ENCODE data around the gene ZNF496. TPM values are rescaled to one million over a fixed set of nuclear protein-coding genes. Genes with fewer than 3 reads are reported as not detected.

Gene ZNF496
- total RNA-seq, 1 experiment from 2014 or later, result 37.6 TPM

GRCh38 chr1:247360116-247360898 lies 28.6 kb upstream of the ZNF496 start:
- Histone ChIP-seq H3K36me3 (ENCODE audit: low read depth) (no peaks in the 10 kb centered on the region), H3K9me3 (ENCODE audit: insufficient read depth, low read depth) (no peaks in the 10 kb centered on the region), H3K4me1 (replicated peaks; ENCODE audit: insufficient read depth) (no peaks in the 10 kb centered on the region), H3K79me2 (ENCODE audit: low read depth) (no peaks in the 10 kb centered on the region), H3K4me2 (no peak overlapping the region), H3K4me3 (no peak overlapping the region), H4K20me1 (ENCODE audit: insufficient read depth) (no peaks in the 10 kb centered on the region), H2AFZ (no peak overlapping the region), H3F3A (ENCODE audit: insufficient read depth, low read depth) (no peaks in the 10 kb centered on the region), H3K27me3 (ENCODE audit: insufficient read depth, low read depth) (no peaks in the 10 kb centered on the region), H3K9me2 (ENCODE audit: insufficient read depth) (no peaks in the 10 kb centered on the region), H3K27ac (no peak overlapping the region)
- intact Hi-C loops (cut with micrococcal nuclease; ENCODE audit: unreplicated experiment), result no loop called here
- TF ChIP-seq CTCF (conservative IDR thresholded peaks at IDR 0.05), result no peak
- no peak for TF ChIP-seq EZH2 (IDR thresholded peaks at IDR 0.05; ENCODE audit: low read depth)
- no peak for DNase-seq
- ChIA-PET POLR2A (ENCODE audit: unreplicated experiment) (no interaction called here), CTCF (no interaction called here)
- no TSS peak for BruUV-seq (replicated peaks)

GRCh38 chr1:247359559-247359958 lies 27.9 kb upstream of the ZNF496 start:
- TF ChIP-seq EZH2 (IDR thresholded peaks at IDR 0.05; ENCODE audit: low read depth), result no peak
- no peak for TF ChIP-seq CTCF (conservative IDR thresholded peaks at IDR 0.05)
- H3K4me3 ChIP-seq, result no peak overlapping the region
- BruUV-seq (replicated peaks), result no TSS peak
- H3K4me2 ChIP-seq, result no peak overlapping the region
- H2AFZ ChIP-seq, result no peak overlapping the region
- no peak overlapping the region for H3K27ac ChIP-seq
- ChIA-PET POLR2A (ENCODE audit: unreplicated experiment) (no interaction called here), CTCF (no interaction called here)
- no peaks in the 10 kb centered on the region for H3K27me3 ChIP-seq (ENCODE audit: insufficient read depth, low read depth)
- H3F3A ChIP-seq (ENCODE audit: insufficient read depth, low read depth), result no peaks in the 10 kb centered on the region
- no peaks in the 10 kb centered on the region for H3K4me1 ChIP-seq (replicated peaks; ENCODE audit: insufficient read depth)
- H3K36me3 ChIP-seq (ENCODE audit: low read depth), result no peaks in the 10 kb centered on the region
- DNase-seq, result no peak
- no peaks in the 10 kb centered on the region for H3K79me2 ChIP-seq (ENCODE audit: low read depth)
- H3K9me3 ChIP-seq (ENCODE audit: insufficient read depth, low read depth), result no peaks in the 10 kb centered on the region
- no peaks in the 10 kb centered on the region for H3K9me2 ChIP-seq (ENCODE audit: insufficient read depth)
- intact Hi-C loops (cut with micrococcal nuclease; ENCODE audit: unreplicated experiment), result no loop called here
- H4K20me1 ChIP-seq (ENCODE audit: insufficient read depth), result no peaks in the 10 kb centered on the region

- no peaks in the 10 kb centered on the region for H3F3A ChIP-seq (ENCODE audit: insufficient read depth, low read depth)
- intact Hi-C loops (cut with micrococcal nuclease; ENCODE audit: unreplicated experiment), result no loop called here
- H3K4me3 ChIP-seq, result no peak overlapping the region
- no peak overlapping the region for H3K4me2 ChIP-seq
- H3K79me2 ChIP-seq (ENCODE audit: low read depth), result no peaks in the 10 kb centered on the region
- H3K27me3 ChIP-seq (ENCODE audit: insufficient read depth, low read depth), result no peaks in the 10 kb centered on the region
- H3K27ac ChIP-seq, result no peak overlapping the region
- H3K4me1 ChIP-seq (replicated peaks; ENCODE audit: insufficient read depth), result no peaks in the 10 kb centered on the region
- CTCF ChIA-PET, result interaction anchor here (0.6 kb wide), 1 partner anchor 14 kb away, joined by 7 read pairs; no protein-coding TSS in a partner anchor
- no peaks in the 10 kb centered on the region for H4K20me1 ChIP-seq (ENCODE audit: insufficient read depth)
- TF ChIP-seq EZH2 (IDR thresholded peaks at IDR 0.05; ENCODE audit: low read depth) (no peak), CTCF (conservative IDR thresholded peaks at IDR 0.05) (no peak)
- no peak overlapping the region for H2AFZ ChIP-seq
- H3K9me3 ChIP-seq (ENCODE audit: insufficient read depth, low read depth), result no peaks in the 10 kb centered on the region
- DNase-seq, result no peak
- H3K36me3 ChIP-seq (ENCODE audit: low read depth), result no peaks in the 10 kb centered on the region
- POLR2A ChIA-PET (ENCODE audit: unreplicated experiment), result no interaction called here
- H3K9me2 ChIP-seq (ENCODE audit: insufficient read depth), result no peaks in the 10 kb centered on the region
- BruUV-seq (replicated peaks), result no TSS peak
Measured at GRCh38 chr1:247358920-247359319, 27.3 kb upstream of the ZNF496 start.
